CD14-positive monocyte (primary cell): ENCODE data around the gene MTMR6. TPM values are rescaled to one million over a fixed set of nuclear protein-coding genes. Genes with fewer than 3 reads are reported as not detected.
A peak's percentile ranks its signal among the peaks of the same experiment; 100 is the strongest.

ENCODE experiments used
- DNase-seq, 3 donors: peaks; one replicate each; pipeline ENCODE4 v3.0.0-alpha.2; 2011 to 2022
- H2AFZ ChIP-seq: 2 replicates; pipeline ENCODE4 v1.6.0; 2012; ENCODE audit warnings: mild to moderate bottlenecking, low read depth, low read length, inconsistent platforms; ENCODE audit not compliant: insufficient read depth, poor library complexity, severe bottlenecking
- H3K27ac ChIP-seq, 2 donors: 1 replicate in 1 of 2; 2 replicates in 1 of 2; pipeline ENCODE4 v1.5.1; 2012 to 2013; ENCODE audit warnings: low read length in 2 of 2, control low read depth in 1 of 2, inconsistent platforms in 1 of 2, low read depth in 1 of 2, mild to moderate bottlenecking in 1 of 2
- H3K27me3 ChIP-seq, 2 donors: one replicate each; pipeline versions ENCODE4 v1.6.0 to v1.6.1; 2011 to 2013; ENCODE audit warnings: low read length in 2 of 2; ENCODE audit not compliant: control insufficient read depth in 2 of 2, insufficient read depth in 2 of 2
- H3K36me3 ChIP-seq, 2 donors: replicated peaks in 1 of 2; 1 replicate in 1 of 2; 2 replicates in 1 of 2; pipeline versions ENCODE4 v1.5.1 to v1.6.1; 2012 to 2013; ENCODE audit warnings: low read length in 2 of 2, control low read depth in 1 of 2, inconsistent platforms in 1 of 2, mild to moderate bottlenecking in 1 of 2; ENCODE audit not compliant: insufficient read depth in 2 of 2, control insufficient read depth in 1 of 2
- H3K4me1 ChIP-seq, 2 donors: 1 replicate in 1 of 2; 2 replicates in 1 of 2; pipeline versions ENCODE4 v1.5.1 to v1.6.1; 2012 to 2013; ENCODE audit warnings: low read length in 2 of 2, control low read depth in 1 of 2, inconsistent platforms in 1 of 2, mild to moderate bottlenecking in 1 of 2, moderate library complexity in 1 of 2; ENCODE audit not compliant: insufficient read depth in 2 of 2, control insufficient read depth in 1 of 2
- H3K4me2 ChIP-seq: replicated peaks from 2 replicates; pipeline ENCODE3; 2012; ENCODE audit warnings: low read length, moderate library complexity, mild to moderate bottlenecking; ENCODE audit not compliant: poor library complexity, severe bottlenecking; ENCODE audit errors: extremely low read depth
- H3K4me3 ChIP-seq, 3 experiments: fragments of 200-600 bp in 1 of 3; sonication (generic) in 1 of 3; replicated peaks in 1 of 3; 1 replicate in 2 of 3; 2 replicates in 1 of 3; pipeline ENCODE4 v1.5.1; 2011 to 2013; ENCODE audit warnings: low read length in 3 of 3, mild to moderate bottlenecking in 3 of 3, control low read depth in 2 of 3, low read depth in 2 of 3, inconsistent platforms in 1 of 3, moderate library complexity in 1 of 3
- H3K79me2 ChIP-seq: 2 replicates; pipeline ENCODE4 v1.6.0; 2012; ENCODE audit warnings: mild to moderate bottlenecking, control low read depth, inconsistent platforms, low read length, moderate library complexity; ENCODE audit not compliant: insufficient read depth
- H3K9ac ChIP-seq: 2 replicates; pipeline ENCODE4 v1.6.0; 2017; ENCODE audit warnings: low read length, mild to moderate bottlenecking; ENCODE audit not compliant: insufficient read depth, poor library complexity, severe bottlenecking
- H3K9me3 ChIP-seq, 2 donors: replicated peaks in 1 of 2; 1 replicate in 1 of 2; 2 replicates in 1 of 2; pipeline versions ENCODE4 v1.5.1 to v1.6.1; 2012 to 2013; ENCODE audit warnings: low read length in 2 of 2, control low read depth in 1 of 2; ENCODE audit not compliant: control insufficient read depth in 1 of 2, insufficient read depth in 1 of 2
- H4K20me1 ChIP-seq: 2 replicates; pipeline ENCODE4 v1.6.0; 2012; ENCODE audit warnings: mild to moderate bottlenecking, low read length, control low read depth, moderate library complexity; ENCODE audit not compliant: insufficient read depth
- H3K27ac Mint-ChIP-seq, 7 donors: one replicate each; pipeline ENCODE4 v1.8.0; 2020; ENCODE audit warnings: mild to moderate bottlenecking in 7 of 7, mixed read lengths in 7 of 7, moderate library complexity in 6 of 7, inconsistent platforms in 2 of 7
- H3K27me3 Mint-ChIP-seq, 3 donors: one replicate each; pipeline ENCODE4 v1.8.0; 2021 to 2022; ENCODE audit warnings: low read depth in 3 of 3, mild to moderate bottlenecking in 3 of 3, mixed read lengths in 3 of 3, moderate library complexity in 3 of 3, inconsistent platforms in 1 of 3
- H3K36me3 Mint-ChIP-seq, 2 donors: one replicate each; pipeline ENCODE4 v1.8.0; 2020; ENCODE audit warnings: mixed read lengths in 2 of 2, inconsistent platforms in 1 of 2, mild to moderate bottlenecking in 1 of 2
- H3K4me1 Mint-ChIP-seq: one replicate; pipeline ENCODE4 v1.8.0; 2020; ENCODE audit warnings: mild to moderate bottlenecking, mixed read lengths
- H3K4me3 Mint-ChIP-seq, 2 donors: one replicate each; pipeline ENCODE4 v1.8.0; 2020; ENCODE audit warnings: mild to moderate bottlenecking in 2 of 2, mixed read lengths in 2 of 2, moderate library complexity in 1 of 2
- H3K9me3 Mint-ChIP-seq, 7 donors: one replicate each; pipeline ENCODE4 v1.8.0; 2020 to 2022; ENCODE audit warnings: mixed read lengths in 7 of 7, mild to moderate bottlenecking in 6 of 7, moderate library complexity in 6 of 7, inconsistent platforms in 2 of 7
- WGBS: methylation state at CpG from one replicate; pipeline ENCODE4 v1.1.5; 2013; ENCODE audit warnings: missing lambda C conversion rate; ENCODE audit not compliant: insufficient coverage; 5-methylcytosine and 5-hydroxymethylcytosine counted together
- intact Hi-C, 2 donors: fragments of 100-400 bp; cut with micrococcal nuclease; formaldehyde crosslinking; loops; one replicate each; pipeline versions ENCODE4 v1.15.0 to v1.15.1; 2023
- polyA plus RNA-seq, 3 donors: library from polyadenylated mRNA; depleted of rRNA in 1 of 3; unstranded in 2 of 3; stranded (reverse) in 1 of 3; fragments of 300-500 nt in 2 of 3; fragments of >200 nt in 1 of 3; fragmentation: Illumina TruSeq in 2 of 3; gene quantifications; 1 replicate in 2 of 3; 2 replicates in 1 of 3; pipeline ENCODE4 v1.2.3, GENCODE V29; 2012 to 2021
- TF ChIP-seq, protein P1 (sequence below): fragments of 200-600 bp; IDR thresholded peaks from one replicate; pipeline ENCODE4 v1.8.0; 2022; ENCODE audit warnings: antibody characterized with exemption, mild to moderate bottlenecking

Gene MTMR6
- polyA plus RNA-seq, 3 donors: 7.4 to 31.9 (median 24.4) TPM

DNA sequence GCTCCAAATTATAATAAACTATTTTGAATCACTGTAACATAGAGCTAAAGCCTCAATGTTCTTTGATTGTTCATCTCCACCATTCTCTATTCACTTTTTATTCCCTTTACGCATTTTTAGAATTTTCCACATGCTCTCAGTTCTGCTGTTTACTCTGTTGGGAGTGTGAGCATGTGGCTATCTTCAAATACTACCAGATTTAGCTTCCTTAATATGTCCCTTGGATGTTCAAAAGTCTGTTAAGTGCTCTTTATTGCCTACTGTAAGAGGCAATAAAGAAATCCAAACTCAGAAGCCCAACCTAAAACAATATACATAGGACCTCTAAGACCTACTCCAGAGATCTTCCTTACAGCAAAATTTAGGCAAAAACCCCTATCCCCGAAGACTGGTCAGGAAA, 34.5 kb downstream of the MTMR6 start:
- no peak overlapping the region for H3K4me2 ChIP-seq
- no peak overlapping the region for H3K4me3 Mint-ChIP-seq
- TF ChIP-seq, protein P1, sequence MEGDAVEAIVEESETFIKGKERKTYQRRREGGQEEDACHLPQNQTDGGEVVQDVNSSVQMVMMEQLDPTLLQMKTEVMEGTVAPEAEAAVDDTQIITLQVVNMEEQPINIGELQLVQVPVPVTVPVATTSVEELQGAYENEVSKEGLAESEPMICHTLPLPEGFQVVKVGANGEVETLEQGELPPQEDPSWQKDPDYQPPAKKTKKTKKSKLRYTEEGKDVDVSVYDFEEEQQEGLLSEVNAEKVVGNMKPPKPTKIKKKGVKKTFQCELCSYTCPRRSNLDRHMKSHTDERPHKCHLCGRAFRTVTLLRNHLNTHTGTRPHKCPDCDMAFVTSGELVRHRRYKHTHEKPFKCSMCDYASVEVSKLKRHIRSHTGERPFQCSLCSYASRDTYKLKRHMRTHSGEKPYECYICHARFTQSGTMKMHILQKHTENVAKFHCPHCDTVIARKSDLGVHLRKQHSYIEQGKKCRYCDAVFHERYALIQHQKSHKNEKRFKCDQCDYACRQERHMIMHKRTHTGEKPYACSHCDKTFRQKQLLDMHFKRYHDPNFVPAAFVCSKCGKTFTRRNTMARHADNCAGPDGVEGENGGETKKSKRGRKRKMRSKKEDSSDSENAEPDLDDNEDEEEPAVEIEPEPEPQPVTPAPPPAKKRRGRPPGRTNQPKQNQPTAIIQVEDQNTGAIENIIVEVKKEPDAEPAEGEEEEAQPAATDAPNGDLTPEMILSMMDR: no peak
- no peaks in the 10 kb centered on the region for H3K79me2 ChIP-seq
- peaks cover 64 to 66% of the 10 kb centered on the region in 2 donors for H3K36me3 Mint-ChIP-seq
- peaks cover 31% of the 10 kb centered on the region for H3K4me1 Mint-ChIP-seq
- H3K27me3 ChIP-seq: no peaks in the 10 kb centered on the region
- H3K9me3 Mint-ChIP-seq: no peaks in the 10 kb centered on the region
- peaks cover 15 to 25% of the 10 kb centered on the region in 2 donors for H3K4me1 ChIP-seq
- no peak overlapping the region for H3K9ac ChIP-seq
- no peak overlapping the region for H3K4me3 ChIP-seq
- peaks cover 52 to 76% of the 10 kb centered on the region in 2 donors for H3K36me3 ChIP-seq
- H3K27ac ChIP-seq: peak overlapping the region in 1 of 2 donors; percentile 27
- H3K27me3 Mint-ChIP-seq: no peaks in the 10 kb centered on the region
- H4K20me1 ChIP-seq: peaks cover 6% of the 10 kb centered on the region
- no peak for DNase-seq
- H3K9me3 ChIP-seq: no peaks in the 10 kb centered on the region
- intact Hi-C loops: loop anchor here in 1 of 2 donors (5.0 kb wide), 1 partner anchor 35 kb away; the partner anchor contains the start of gene MTMR6
- peak overlapping the region in 4 of 7 donors; percentile 12 to 76 (median 44) for H3K27ac Mint-ChIP-seq
- no peak overlapping the region for H2AFZ ChIP-seq
- WGBS: no CpG with 5 or more reads among the region's 2 CpGs

DNA sequence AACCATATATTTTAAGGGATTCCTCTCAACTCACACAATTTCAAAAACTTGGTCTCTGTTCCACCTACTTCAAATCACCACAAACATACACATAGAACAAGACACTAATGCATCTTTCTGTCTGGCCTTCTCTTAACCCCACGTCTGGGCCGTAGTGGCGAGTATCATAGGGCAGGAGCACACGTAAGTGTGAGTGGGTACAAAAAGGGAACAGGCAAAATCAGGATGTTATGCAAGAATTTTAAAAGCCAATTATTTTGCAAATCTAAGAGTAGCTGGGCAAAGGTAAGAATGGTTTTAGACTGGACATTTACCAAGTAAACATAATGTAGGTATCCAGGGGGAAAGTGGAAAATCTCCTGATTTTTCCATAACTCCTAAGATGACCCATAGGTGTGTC, 35.1 kb downstream of the MTMR6 start:
- Mint-ChIP-seq H3K27me3 (no peaks in the 10 kb centered on the region), H3K36me3 (peaks cover 59 to 60% of the 10 kb centered on the region in 2 donors), H3K4me3 (no peak overlapping the region), H3K27ac (peak overlapping the region in 3 of 7 donors; percentile 33 to 73 (median 51)), H3K4me1 (peaks cover 32% of the 10 kb centered on the region), H3K9me3 (no peaks in the 10 kb centered on the region)
- WGBS: no CpG with 5 or more reads among the region's 4 CpGs
- Histone ChIP-seq H4K20me1 (peaks cover 6% of the 10 kb centered on the region), H2AFZ (no peak overlapping the region), H3K9me3 (no peaks in the 10 kb centered on the region), H3K36me3 (peaks cover 46 to 71% of the 10 kb centered on the region in 2 donors), H3K27ac (peak overlapping the region in 1 of 2 donors; percentile 27), H3K79me2 (no peaks in the 10 kb centered on the region), H3K4me2 (no peak overlapping the region), H3K4me1 (peaks cover 18 to 30% of the 10 kb centered on the region in 2 donors), H3K27me3 (no peaks in the 10 kb centered on the region), H3K4me3 (no peak overlapping the region), H3K9ac (no peak overlapping the region)
- intact Hi-C loops: loop anchor here in 1 of 2 donors (5.0 kb wide), 1 partner anchor 35 kb away; the partner anchor contains the start of gene MTMR6
- TF ChIP-seq, protein P1: no peak
- peak; percentile 32 to 48 (median 42) for DNase-seq
